Stomach (tissue), 9 donors: Measurements from ENCODE around the gene LNX1. TPM values are rescaled to one million over a fixed set of nuclear protein-coding genes. Genes with fewer than 3 reads are reported as not detected.

ENCODE experiments used
- DNase-seq, 2 donors: peaks; one replicate each; pipeline versions ENCODE4 v3.0.0 to v3.0.0-alpha.2; 2013 to 2019
- H3K27ac ChIP-seq, 5 donors: fragments of 200-600 bp in 4 of 5; sonication (generic) in 4 of 5; one replicate each; pipeline ENCODE4 v1.5.1; 2013 to 2019; ENCODE audit warnings: mild to moderate bottlenecking in 1 of 5, moderate library complexity in 1 of 5
- H3K27me3 ChIP-seq, 3 donors: fragments of 200-600 bp; sonication (generic); one replicate each; pipeline ENCODE4 v1.5.1; 2017 to 2019; ENCODE audit warnings: mixed run types in 1 of 3
- H3K36me3 ChIP-seq, 4 donors: fragments of 200-600 bp; sonication (generic); 1 replicate in 3 of 4; 2 replicates in 1 of 4; pipeline ENCODE4 v1.5.1; 2016 to 2019
- H3K4me1 ChIP-seq, 4 donors: fragments of 200-600 bp; sonication (generic); one replicate each; pipeline ENCODE4 v1.5.1; 2016 to 2019
- H3K4me3 ChIP-seq, 4 donors: fragments of 200-600 bp; sonication (generic) in 3 of 4; one replicate each; pipeline ENCODE4 v1.5.1; 2016 to 2019; ENCODE audit warnings: mild to moderate bottlenecking in 1 of 4
- H3K9me3 ChIP-seq, 4 donors: fragments of 200-600 bp; sonication (generic); one replicate each; pipeline ENCODE4 v1.5.1; 2016 to 2019
- CTCF ChIP-seq, 7 experiments: fragments of 450-650 bp in 4 of 7; fragments of 200-600 bp in 3 of 7; sonication (generic) in 3 of 7; IDR thresholded peaks; one replicate each; pipeline ENCODE4 v1.5.1; 2016 to 2019; ENCODE audit warnings: antibody characterized with exemption in 7 of 7, control low read depth in 2 of 7, mild to moderate bottlenecking in 1 of 7
- EP300 ChIP-seq: sonication (generic); formaldehyde crosslinking; IDR thresholded peaks from one replicate; pipeline ENCODE4 v1.6.1; 2017; ENCODE audit warnings: antibody characterized with exemption
- POLR2A ChIP-seq, 4 donors: fragments of 450-650 bp; IDR thresholded peaks; one replicate each; pipeline ENCODE4 v1.6.1; 2016; ENCODE audit warnings: antibody characterized with exemption in 4 of 4, control low read depth in 2 of 4, mild to moderate bottlenecking in 1 of 4, moderate library complexity in 1 of 4
- POLR2AphosphoS5 ChIP-seq, 3 donors: sonication (generic); formaldehyde crosslinking; IDR thresholded peaks; one replicate each; pipeline ENCODE4 v1.6.1; 2016; ENCODE audit warnings: antibody characterized with exemption in 3 of 3
- WGBS, 5 donors: extraction: QIAGEN DNeasy Blood & Tissue Kit in 3 of 5; methylation state at CpG; one replicate each; pipeline versions ENCODE4 v1.1.5 to v1.1.7; 2013 to 2018; 5-methylcytosine and 5-hydroxymethylcytosine counted together
- intact Hi-C: fragments of 100-400 bp; cut with DNase I; formaldehyde crosslinking; loops from one replicate; pipeline ENCODE4 v1.15.1; 2023; ENCODE audit warnings: low total_unique reads
- polyA plus RNA-seq, 3 donors: library from polyadenylated mRNA; stranded (reverse); fragments of 200-250 nt; gene quantifications; one replicate each; pipeline ENCODE4 v1.2.3, GENCODE V29; 2013
- total RNA-seq, 5 donors: library from RNA; depleted of rRNA; stranded (reverse); fragments of >200 nt; gene quantifications; one replicate each; pipeline versions ENCODE4 v1.1.0 to v1.2.3, GENCODE V29; 2014 to 2016
- donor health status: healthy with polysubstance abuse.
- donor health status: Bipolar disorder and iron deficiency.
- donor health status: healthy.

LNX1 gene
- total and polyA plus RNA-seq, 8 donors = 5.4 to 30.9 (median 11.6) TPM

GRCh38 chr4:53551958-53552357 lies 39.3 kb downstream of the LNX1 start:
- Histone ChIP-seq H3K27me3 (no peaks in the 10 kb centered on the region), H3K4me1 (peaks cover 0 to 11% (median 8%) of the 10 kb centered on the region in 4 donors), H3K9me3 (no peaks in the 10 kb centered on the region), H3K36me3 (no peaks in the 10 kb centered on the region), H3K27ac (no peak overlapping the region), H3K4me3 (no peak overlapping the region)
- WGBS, 5 donors = 78 to 88% (median 85%) methylated on average over 6 of the region's 6 CpGs
- intact Hi-C loops = no loop called here
- DNase-seq = no peak
- no peak for TF ChIP-seq POLR2A (IDR thresholded peaks at IDR 0.05)
- TF ChIP-seq POLR2AphosphoS5 (IDR thresholded peaks at IDR 0.05) = no peak
- TF ChIP-seq EP300 = no peak
- TF ChIP-seq CTCF (IDR thresholded peaks at IDR 0.05) = no peak

- Histone ChIP-seq H3K4me3 (no peak overlapping the region), H3K27me3 (no peaks in the 10 kb centered on the region), H3K9me3 (no peaks in the 10 kb centered on the region), H3K4me1 (peaks cover 0 to 11% (median 8%) of the 10 kb centered on the region in 4 donors), H3K27ac (no peak overlapping the region), H3K36me3 (no peaks in the 10 kb centered on the region)
- intact Hi-C loops = no loop called here
- DNase-seq = no peak
- 79 to 90% (median 84%) methylated on average over 7 of the region's 7 CpGs for WGBS, 5 donors
- TF ChIP-seq EP300 (no peak), POLR2A (IDR thresholded peaks at IDR 0.05) (no peak), CTCF (IDR thresholded peaks at IDR 0.05) (no peak), POLR2AphosphoS5 (IDR thresholded peaks at IDR 0.05) (no peak)
These were observed 39.9 kb downstream of the LNX1 start for GRCh38 chr4:53551281-53551864.

GRCh38 chr4:53548662-53549061 lies 42.6 kb downstream of the LNX1 start:
- H3K27ac ChIP-seq = no peak overlapping the region
- DNase-seq = no peak
- no peak overlapping the region for H3K4me3 ChIP-seq
- no peaks in the 10 kb centered on the region for H3K4me1 ChIP-seq
- intact Hi-C loops = no loop called here
- H3K9me3 ChIP-seq = no peaks in the 10 kb centered on the region
- 86 to 96% (median 92%) methylated on average over 3 of the region's 3 CpGs for WGBS, 5 donors
- no peaks in the 10 kb centered on the region for H3K27me3 ChIP-seq
- H3K36me3 ChIP-seq = no peaks in the 10 kb centered on the region
- no peak for TF ChIP-seq EP300
- TF ChIP-seq POLR2AphosphoS5 (IDR thresholded peaks at IDR 0.05) = no peak
- TF ChIP-seq POLR2A (IDR thresholded peaks at IDR 0.05) = no peak
- no peak for TF ChIP-seq CTCF (IDR thresholded peaks at IDR 0.05)

GRCh38 chr4:53547983-53548382 lies 43.3 kb downstream of the LNX1 start:
- Histone ChIP-seq H3K4me3 (no peak overlapping the region), H3K9me3 (no peaks in the 10 kb centered on the region), H3K4me1 (peaks cover 0 to 7% (median 1%) of the 10 kb centered on the region in 4 donors), H3K27ac (no peak overlapping the region), H3K36me3 (no peaks in the 10 kb centered on the region), H3K27me3 (no peaks in the 10 kb centered on the region)
- WGBS, 5 donors = 53 to 71% (median 60%) methylated on average over 2 of the region's 2 CpGs
- intact Hi-C loops = no loop called here
- TF ChIP-seq POLR2A (IDR thresholded peaks at IDR 0.05) (no peak), POLR2AphosphoS5 (IDR thresholded peaks at IDR 0.05) (no peak)
- DNase-seq = no peak

GRCh38 chr4:53545942-53546581 lies 45.2 kb downstream of the LNX1 start:
- H3K27ac ChIP-seq = no peak overlapping the region
- intact Hi-C loops = no loop called here
- peaks cover 0 to 26% (median 8%) of the 10 kb centered on the region in 4 donors for H3K4me1 ChIP-seq
- H3K36me3 ChIP-seq = no peaks in the 10 kb centered on the region
- no peak for DNase-seq
- H3K9me3 ChIP-seq = no peaks in the 10 kb centered on the region
- no peaks in the 10 kb centered on the region for H3K27me3 ChIP-seq
- WGBS, 5 donors = 72 to 91% (median 77%) methylated on average over 3 of the region's 3 CpGs
- no peak overlapping the region for H3K4me3 ChIP-seq
- TF ChIP-seq EP300 = no peak
- no peak for TF ChIP-seq POLR2AphosphoS5 (IDR thresholded peaks at IDR 0.05)
- no peak for TF ChIP-seq CTCF (IDR thresholded peaks at IDR 0.05)
- no peak for TF ChIP-seq POLR2A (IDR thresholded peaks at IDR 0.05)
